HG03378 (cell line): ENCODE measurements around the gene MFSD2B.
"Not testable (repeated sequence)": the region's sequence is repeated elsewhere in the genome, so short reads cannot be mapped to it uniquely, and the experiment has no call there.

Source experiments
- ATAC-seq: cut with Tn5 transposase; IDR thresholded peaks from one replicate; pipeline ENCODE4 v1.9.1; 2021; ENCODE audit warnings: mild to moderate bottlenecking, moderate library complexity; ENCODE audit not compliant: unreplicated experiment

Gene MFSD2B

DNA sequence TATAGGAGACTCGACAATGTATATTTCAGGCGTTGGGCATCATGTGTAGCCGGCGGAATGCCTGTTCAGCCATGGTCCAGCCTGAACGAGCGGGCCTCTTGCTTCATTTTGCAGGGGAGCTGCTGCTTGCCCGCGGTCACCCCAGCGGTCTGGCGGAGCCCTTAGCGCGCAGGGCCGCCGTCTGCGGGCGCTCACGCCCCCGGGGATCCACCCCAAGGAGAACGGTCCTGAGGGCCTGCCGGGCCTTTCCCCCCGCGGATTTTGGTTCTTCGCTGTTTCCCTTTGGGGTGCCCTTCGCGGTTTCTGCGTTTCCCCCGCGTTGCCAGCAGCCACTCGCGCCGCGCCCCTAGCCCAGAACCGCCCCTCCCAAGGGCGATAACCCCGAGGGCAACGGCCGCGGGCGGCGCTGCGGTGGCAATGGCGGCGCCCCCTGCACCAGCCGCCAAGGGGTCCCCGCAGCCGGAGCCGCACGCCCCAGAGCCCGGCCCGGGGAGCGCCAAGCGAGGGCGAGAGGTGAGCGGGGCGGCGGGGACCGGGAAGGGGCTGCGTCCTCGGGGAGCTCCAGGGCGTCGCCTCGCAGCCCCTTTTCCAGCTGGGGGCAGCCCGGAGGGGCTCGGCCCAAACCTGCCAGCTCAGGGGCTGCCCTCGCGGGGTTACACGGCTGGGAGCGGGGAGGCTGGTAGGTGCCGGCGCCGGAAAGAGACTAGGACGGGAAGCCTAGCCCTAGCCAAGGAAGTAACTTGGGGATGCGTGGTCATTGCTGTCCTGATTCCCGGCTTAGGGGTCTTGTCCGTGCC is at the start of gene MFSD2B:
MFSD2B (plus strand) TSS at position 406 of the 797 bp plus-strand sequence; CDS start at position 418, 12 bp downstream.
- no peak for ATAC-seq

GRCh38 chr2:23967846-23968245 is 42.0 kb upstream of the MFSD2B start:
- no peak for ATAC-seq

DNA sequence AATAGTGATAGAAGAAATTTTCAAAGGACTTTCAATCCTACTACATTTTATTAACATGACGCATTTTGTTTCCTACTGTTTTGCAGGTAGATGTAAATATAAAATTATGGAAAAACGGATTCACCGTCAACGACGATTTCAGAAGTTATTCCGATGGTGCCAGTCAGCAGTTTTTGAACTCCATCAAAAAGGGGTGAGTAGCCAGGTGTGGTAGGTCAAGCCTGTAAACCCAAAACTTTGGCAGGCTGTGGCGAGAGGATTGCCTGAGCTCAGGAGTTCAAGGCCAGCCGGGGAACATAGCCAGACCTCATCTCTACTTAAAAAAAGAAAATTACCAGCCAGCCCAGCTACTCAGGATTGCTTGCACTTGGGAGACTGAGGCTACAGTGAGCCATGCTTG is 33.0 kb upstream of the MFSD2B start:
- ATAC-seq, result no peak

GRCh38 chr2:23988371-23988770 is 21.5 kb upstream of the MFSD2B start:
- no peak for ATAC-seq

GRCh38 chr2:23992931-23993330 is 17.0 kb upstream of the MFSD2B start:
- no peak for ATAC-seq

DNA sequence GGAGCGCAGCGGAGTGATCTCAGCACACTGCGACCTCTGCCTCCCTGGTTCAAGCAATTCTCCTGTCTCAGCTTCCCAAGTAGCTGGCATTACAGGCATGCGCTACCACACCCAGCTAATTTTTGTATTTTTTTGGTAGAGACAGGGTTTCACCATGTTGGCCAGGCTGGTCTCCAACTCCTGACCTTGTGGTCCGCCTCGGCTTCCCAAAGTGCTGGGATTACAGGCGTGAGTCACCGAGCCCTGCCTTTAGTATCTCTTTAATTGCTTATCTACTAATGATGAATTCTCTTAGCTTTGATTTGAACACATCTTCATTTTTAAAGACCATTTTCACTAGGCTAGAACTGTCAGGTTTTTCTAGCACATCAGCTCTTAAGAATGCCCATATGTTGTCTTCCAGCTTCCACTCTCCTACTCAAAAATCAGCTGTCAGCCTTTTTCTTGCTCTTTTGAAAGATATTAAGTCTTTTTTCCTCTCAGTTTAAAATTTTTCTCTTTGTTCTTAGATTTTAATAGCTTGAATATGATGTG is 16.1 kb upstream of the MFSD2B start:
- ATAC-seq, result no peak

DNA sequence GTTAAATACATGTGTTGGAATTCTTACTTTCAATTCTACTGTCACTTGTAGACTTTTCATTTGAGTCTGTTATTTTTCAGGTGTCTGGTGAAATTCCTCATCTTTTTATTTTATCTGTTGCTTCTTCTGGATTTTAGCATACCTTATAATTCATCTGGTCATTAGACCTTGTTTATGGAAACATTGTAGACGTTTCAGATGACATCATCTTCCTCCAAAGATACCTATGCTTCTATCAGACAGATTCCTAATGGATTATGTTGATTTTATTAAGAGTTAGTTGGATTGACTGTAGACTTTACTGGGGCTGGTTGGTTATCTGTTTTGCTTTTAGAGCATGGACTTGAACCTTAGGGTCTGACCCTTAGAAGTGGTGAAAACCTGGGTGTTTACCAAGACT is 15.3 kb upstream of the MFSD2B start:
- ATAC-seq, result no peak

GRCh38 chr2:24007693-24008092 is 2.2 kb upstream of the MFSD2B start:
- ATAC-seq, result no peak

DNA sequence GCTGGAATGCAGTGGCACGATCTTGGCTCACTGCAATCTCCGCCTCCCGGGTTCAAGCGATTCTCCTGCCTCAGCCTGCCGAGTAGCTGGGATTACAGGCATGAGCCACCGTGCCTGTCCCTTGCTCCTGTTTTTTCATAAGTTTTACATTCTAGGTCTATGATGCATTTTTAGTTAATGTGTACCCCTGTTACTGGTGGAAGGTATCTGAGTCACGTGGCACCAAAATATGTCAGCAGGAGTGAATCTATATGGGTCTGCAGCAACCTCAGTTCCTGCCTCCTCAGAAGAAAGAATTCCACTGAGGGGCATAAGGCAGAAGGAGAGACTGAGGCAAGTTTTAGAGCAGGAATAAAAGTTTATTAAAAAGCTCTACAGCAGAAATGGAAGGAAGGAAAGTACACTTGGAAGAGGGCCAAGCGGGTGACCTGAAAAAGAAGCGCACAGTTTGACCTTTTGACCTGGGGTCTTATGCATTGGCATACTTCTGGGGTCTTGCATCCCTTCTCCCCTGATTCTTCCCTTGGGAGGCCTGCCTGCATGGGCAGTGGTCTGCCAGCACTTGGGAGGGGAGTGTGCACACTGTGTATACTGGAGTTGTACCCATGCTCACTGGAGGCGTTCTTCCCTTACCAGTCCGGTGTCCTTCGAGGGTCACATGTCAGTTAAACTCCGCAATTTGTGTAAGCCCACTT is 1.1 kb upstream of the MFSD2B start:
- ATAC-seq, result no peak

GRCh38 chr2:24009367-24009679 is 562 bp upstream of the MFSD2B start:
- no peak for ATAC-seq

- no peak for ATAC-seq
Measured at GRCh38 chr2:24010477-24011249, 778 bp downstream of the MFSD2B start.

GRCh38 chr2:24011250-24012104 is 1.6 kb downstream of the MFSD2B start:
- no peak for ATAC-seq

- ATAC-seq, result no peak
Measured at GRCh38 chr2:24012521-24013188, 2.8 kb downstream of the MFSD2B start.

DNA sequence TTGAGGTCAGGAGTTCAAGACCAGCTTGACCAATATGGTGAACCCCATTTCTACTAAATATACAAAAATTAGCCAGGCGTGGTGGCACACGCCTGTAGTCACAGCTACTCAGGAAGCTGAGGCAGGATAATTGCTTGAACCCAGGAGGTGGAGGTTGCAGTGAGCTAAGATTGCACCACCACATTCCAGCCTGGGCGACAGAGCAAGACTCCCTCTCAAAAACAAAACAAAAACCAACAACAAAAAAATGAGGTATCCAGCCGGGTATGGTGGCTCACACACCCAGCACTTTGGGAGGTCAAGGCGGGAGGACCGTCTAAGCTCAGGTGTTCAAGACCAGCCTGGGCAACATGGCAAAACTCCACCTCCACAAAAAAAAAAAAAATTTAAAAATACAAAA is 5.0 kb downstream of the MFSD2B start:
- not testable (repeated sequence) for ATAC-seq

- ATAC-seq, result no peak
Measured at GRCh38 chr2:24015562-24016375, 5.9 kb downstream of the MFSD2B start.

DNA sequence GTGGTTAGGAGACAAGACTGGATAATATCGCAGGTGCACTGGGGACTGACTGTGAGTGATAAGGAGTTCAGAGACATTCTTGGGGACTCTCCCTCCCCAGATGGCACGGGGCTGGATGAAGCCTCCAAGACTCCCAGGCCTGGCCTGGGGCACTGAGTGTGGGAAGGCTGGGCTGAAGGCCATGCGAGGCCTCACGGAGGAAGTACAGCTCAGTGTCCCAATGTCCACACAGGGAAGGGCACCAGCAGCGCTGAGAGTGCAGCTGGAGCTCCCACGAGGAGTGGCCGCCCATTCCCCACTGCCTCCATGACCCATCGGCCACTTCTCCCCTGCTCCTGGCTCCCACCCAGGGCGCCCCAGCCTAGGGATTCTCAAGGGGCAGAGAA is 6.5 kb downstream of the MFSD2B start:
- no peak for ATAC-seq

- ATAC-seq, result no peak
Measured at GRCh38 chr2:24016853-24017703, 7.2 kb downstream of the MFSD2B start.

GRCh38 chr2:24017711-24018110 is 7.8 kb downstream of the MFSD2B start:
- ATAC-seq, result no peak
